Stimulated activated CD4-positive, alpha-beta T cell treated with anti-CD3 and anti-CD28 coated beads, Interleukin-15, amount 100 ng/mL, for 1 hour (primary cell): ENCODE measurements around the gene CLPX.
"Not testable (repeated sequence)": the region's sequence is repeated elsewhere in the genome, so short reads cannot be mapped to it uniquely, and the experiment has no call there.

Experiments used
- DNase-seq, 2 donors: peaks; one replicate each; pipeline ENCODE4 v3.0.0-alpha.2; 2020; ENCODE audit warnings: low read depth in 1 of 2, low spot score in 1 of 2

Gene CLPX

DNA sequence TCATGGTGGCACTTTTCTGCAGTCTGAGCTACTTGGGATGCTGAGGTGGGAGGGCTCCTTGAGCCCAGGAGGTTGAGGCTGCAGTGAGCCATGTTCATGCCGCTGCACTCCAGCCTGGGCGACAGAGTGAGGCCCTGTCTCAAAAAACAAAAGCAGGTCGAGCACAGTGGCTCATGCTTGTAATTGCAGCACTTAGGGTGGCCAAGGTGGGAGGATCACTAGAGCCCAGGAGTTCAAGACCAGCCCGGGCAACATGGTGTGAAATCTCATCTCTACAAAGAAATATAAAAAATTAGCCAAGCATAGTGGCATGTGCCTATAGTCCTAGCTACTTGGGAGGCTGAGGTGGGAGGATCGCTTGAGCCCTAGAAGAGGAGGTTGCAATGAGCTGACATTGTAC is 80.1 kb downstream of the CLPX start:
- no peak for DNase-seq

DNA sequence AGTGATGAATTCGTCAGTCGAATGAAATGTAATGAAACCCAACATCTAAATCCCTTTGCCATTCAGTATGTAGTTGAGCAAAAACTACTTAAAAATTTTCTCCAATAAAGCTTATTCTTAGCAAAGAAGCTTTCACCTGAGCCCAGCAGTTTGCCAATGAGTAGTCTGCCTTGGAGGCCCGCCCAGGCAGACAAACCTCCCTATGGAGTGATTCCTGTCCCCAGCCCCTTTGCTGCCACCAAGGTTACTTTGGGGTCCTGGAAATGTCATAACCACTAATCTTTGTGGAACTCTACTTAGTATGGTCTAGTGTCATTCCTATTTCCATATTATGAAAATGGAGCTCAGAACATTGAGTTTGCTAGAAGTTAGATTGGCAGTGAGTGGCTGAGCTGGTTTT is 82.2 kb downstream of the CLPX start:
- no peak for DNase-seq

- no peak for DNase-seq
These were observed 83.0 kb downstream of the CLPX start for GRCh38 chr15:65101891-65102708.

GRCh38 chr15:65101411-65101890 is 83.7 kb downstream of the CLPX start:
- DNase-seq, result peak in 1 of 2 donors; percentile 18

DNA sequence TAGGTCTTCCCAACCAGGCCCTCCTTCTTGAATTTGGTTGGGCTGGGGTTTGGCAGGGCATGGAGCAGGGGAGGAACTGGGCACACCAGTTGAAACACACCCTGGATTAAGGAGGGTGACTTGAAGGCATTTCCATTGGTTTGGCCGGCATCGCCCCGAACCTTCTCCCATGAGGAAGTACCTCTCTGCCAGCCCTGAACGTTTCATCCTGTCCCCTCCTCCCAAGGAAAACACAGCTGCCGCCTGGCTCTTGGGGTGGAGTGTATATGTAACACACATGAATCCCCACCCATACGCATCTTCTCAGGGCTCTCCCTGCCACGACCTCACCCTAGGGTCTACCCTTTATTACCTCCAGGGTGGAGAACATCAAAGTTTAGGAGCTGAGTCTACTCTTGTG is 84.7 kb downstream of the CLPX start:
- no peak for DNase-seq

- DNase-seq, result not testable (repeated sequence)
These were observed 85.3 kb downstream of the CLPX start for GRCh38 chr15:65099801-65100200.

- DNase-seq, result no peak
These were observed 85.8 kb downstream of the CLPX start for GRCh38 chr15:65099336-65099735.
